Trophoblast cell (in vitro differentiated cells and primary cell): Measurements from ENCODE around the gene SIK1.
"Not testable (repeated sequence)": the region's sequence is repeated elsewhere in the genome, so short reads cannot be mapped to it uniquely, and the experiment has no call there.

Experiments used
- DNase-seq, 2 donors: peaks; one replicate each; pipeline ENCODE4 v3.0.0-alpha.2; 2016
- H2AFZ ChIP-seq: 2 replicates; pipeline ENCODE4 v1.6.1; 2013; ENCODE audit warnings: low read length, moderate library complexity, mild to moderate bottlenecking; ENCODE audit not compliant: insufficient read depth, poor library complexity
- H2AK5ac ChIP-seq: 2 replicates; pipeline ENCODE4 v1.6.1; 2013; ENCODE audit warnings: mild to moderate bottlenecking, low read length
- H2BK120ac ChIP-seq: 2 replicates; pipeline ENCODE4 v1.6.1; 2013; ENCODE audit warnings: low read length, mild to moderate bottlenecking, moderate library complexity; ENCODE audit not compliant: insufficient read depth, poor library complexity
- H2BK12ac ChIP-seq: 2 replicates; pipeline ENCODE4 v1.6.1; 2013; ENCODE audit warnings: mild to moderate bottlenecking, low read length, moderate library complexity
- H2BK5ac ChIP-seq: 2 replicates; pipeline ENCODE4 v1.6.1; 2013; ENCODE audit warnings: low read length, low read depth, moderate library complexity, mild to moderate bottlenecking; ENCODE audit not compliant: poor library complexity
- H3K14ac ChIP-seq: 2 replicates; pipeline ENCODE4 v1.6.1; 2013; ENCODE audit warnings: mild to moderate bottlenecking, low read length
- H3K18ac ChIP-seq: 2 replicates; pipeline ENCODE4 v1.6.1; 2013; ENCODE audit warnings: mild to moderate bottlenecking, low read length
- H3K23ac ChIP-seq: 2 replicates; pipeline ENCODE4 v1.6.1; 2013; ENCODE audit warnings: low read length
- H3K27ac ChIP-seq: 2 replicates; pipeline ENCODE4 v1.5.1; 2013; ENCODE audit warnings: low read depth, mild to moderate bottlenecking, inconsistent platforms, low read length, moderate library complexity
- H3K27me3 ChIP-seq: 2 replicates; pipeline ENCODE4 v1.6.1; 2013; ENCODE audit warnings: inconsistent platforms, mild to moderate bottlenecking, low read length, moderate library complexity; ENCODE audit not compliant: insufficient read depth
- H3K36me3 ChIP-seq, 2 experiments: 1 replicate in 1 of 2; 2 replicates in 1 of 2; pipeline ENCODE4 v1.6.1; 2013; ENCODE audit warnings: low read length in 2 of 2, mild to moderate bottlenecking in 2 of 2, moderate library complexity in 1 of 2; ENCODE audit not compliant: insufficient read depth in 2 of 2, control insufficient read depth in 1 of 2
- H3K4ac ChIP-seq: 2 replicates; pipeline ENCODE4 v1.6.1; 2013; ENCODE audit warnings: low read depth, mild to moderate bottlenecking, low read length, moderate library complexity
- H3K4me1 ChIP-seq, 2 experiments: 1 replicate in 1 of 2; 2 replicates in 1 of 2; pipeline ENCODE4 v1.6.1; 2013; ENCODE audit warnings: low read length in 2 of 2, mild to moderate bottlenecking in 2 of 2, moderate library complexity in 1 of 2; ENCODE audit not compliant: insufficient read depth in 2 of 2, control insufficient read depth in 1 of 2
- H3K4me2 ChIP-seq: 2 replicates; pipeline ENCODE4 v1.6.1; 2013; ENCODE audit warnings: inconsistent platforms, mild to moderate bottlenecking, low read length, moderate library complexity
- H3K4me3 ChIP-seq: 2 replicates; pipeline ENCODE4 v1.5.1; 2013; ENCODE audit warnings: mild to moderate bottlenecking, low read depth, low read length, inconsistent platforms
- H3K79me1 ChIP-seq: one replicate; pipeline ENCODE4 v1.6.1; 2013; ENCODE audit warnings: low read length
- H3K79me2 ChIP-seq: 2 replicates; pipeline ENCODE4 v1.6.1; 2013; ENCODE audit warnings: low read length, mild to moderate bottlenecking; ENCODE audit not compliant: control insufficient read depth, insufficient read depth, poor library complexity
- H3K9ac ChIP-seq: 2 replicates; pipeline ENCODE4 v1.6.1; 2013; ENCODE audit warnings: mild to moderate bottlenecking, low read length
- H3K9me3 ChIP-seq: 2 replicates; pipeline ENCODE4 v1.6.1; 2013; ENCODE audit warnings: low read depth, mild to moderate bottlenecking, control low read depth, inconsistent platforms, low read length; ENCODE audit not compliant: insufficient read depth
- H4K12ac ChIP-seq: 2 replicates; pipeline ENCODE4 v1.6.1; 2013; ENCODE audit warnings: low read depth, mild to moderate bottlenecking, low read length, moderate library complexity
- H4K8ac ChIP-seq: 2 replicates; pipeline ENCODE4 v1.6.1; 2013; ENCODE audit warnings: low read depth, mild to moderate bottlenecking, low read length, moderate library complexity
- H4K91ac ChIP-seq: one replicate; pipeline ENCODE4 v1.6.1; 2013; ENCODE audit warnings: low read depth, mild to moderate bottlenecking, low read length, moderate library complexity
- WGBS: extraction: QIAGEN DNeasy Blood & Tissue Kit; methylation state at CpG from one replicate; pipeline ENCODE4 v1.1.7; 2013; ENCODE audit warnings: missing lambda C conversion rate; ENCODE audit not compliant: insufficient read length, insufficient coverage; ENCODE audit errors: extremely low coverage; 5-methylcytosine and 5-hydroxymethylcytosine counted together

SIK1 gene

DNA sequence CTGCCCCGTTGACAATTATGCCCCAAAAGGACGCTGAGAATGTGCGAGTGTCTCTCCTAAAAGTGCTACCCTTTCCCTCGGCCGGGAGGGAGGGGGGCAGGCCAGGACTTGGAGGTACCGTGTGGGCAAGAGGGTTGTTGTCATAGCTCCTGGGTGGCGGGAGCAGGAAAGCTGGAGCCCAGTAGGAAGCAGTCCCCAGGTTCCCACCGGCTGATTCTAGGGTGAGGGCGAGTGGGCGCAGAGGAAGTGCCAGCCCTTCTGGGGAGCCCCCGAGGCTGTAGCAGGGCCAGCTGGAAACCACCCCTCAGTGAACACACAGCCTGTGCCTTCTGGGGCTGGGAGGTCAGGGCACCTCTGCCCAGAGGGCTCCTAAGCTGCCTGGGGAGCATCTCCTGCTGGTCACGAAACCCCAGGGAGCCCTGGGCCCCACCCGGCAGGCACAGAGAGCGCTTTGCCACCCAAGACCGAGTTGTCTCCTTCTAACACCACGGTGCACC lies 47.3 kb downstream of the SIK1 start:
- not testable (repeated sequence) for H2BK12ac ChIP-seq, H3K79me1 ChIP-seq, H3K79me2 ChIP-seq, H2BK5ac ChIP-seq, H2AFZ ChIP-seq, H3K9me3 ChIP-seq, H3K18ac ChIP-seq, H3K36me3 ChIP-seq, H3K14ac ChIP-seq, H3K4me2 ChIP-seq, H3K9ac ChIP-seq, DNase-seq, H2BK120ac ChIP-seq, H2AK5ac ChIP-seq, H4K91ac ChIP-seq, H3K4me3 ChIP-seq, H3K27me3 ChIP-seq, H3K27ac ChIP-seq, H3K23ac ChIP-seq, H4K8ac ChIP-seq, H3K4me1 ChIP-seq, H3K4ac ChIP-seq, H4K12ac ChIP-seq
- no CpG with 5 or more reads among the region's 16 CpGs for WGBS

DNA sequence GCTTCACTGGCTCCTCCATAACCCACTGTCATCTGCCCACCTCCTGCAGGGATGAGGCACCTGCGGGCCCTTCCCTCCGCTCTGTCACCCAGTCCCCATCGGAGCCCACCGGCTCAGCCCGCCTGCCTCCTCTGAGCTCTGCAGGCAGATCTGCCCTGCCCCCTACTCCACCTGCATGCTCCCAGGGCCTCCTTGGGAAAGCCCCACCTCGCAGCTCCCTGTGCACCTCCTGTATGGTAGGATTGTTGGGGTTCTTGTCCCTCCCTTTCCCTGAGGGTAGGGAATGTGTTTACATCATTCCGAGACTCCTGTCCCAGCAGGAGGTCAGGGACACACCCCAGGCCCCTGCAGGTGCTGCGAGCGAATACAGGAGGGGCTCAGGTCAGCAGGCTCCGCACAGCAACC lies 50.5 kb downstream of the SIK1 start:
- H3K79me2 ChIP-seq: no peaks in the 10 kb centered on the region
- peaks cover 4% of the 10 kb centered on the region for H3K9me3 ChIP-seq
- no peak overlapping the region for H3K27ac ChIP-seq
- H3K79me1 ChIP-seq: no peaks in the 10 kb centered on the region
- no peak for DNase-seq
- no peak overlapping the region for H3K18ac ChIP-seq
- H3K27me3 ChIP-seq: no peaks in the 10 kb centered on the region
- H2AK5ac ChIP-seq: no peak overlapping the region
- H3K14ac ChIP-seq: no peak overlapping the region
- no peak overlapping the region for H3K4ac ChIP-seq
- no peak overlapping the region for H4K91ac ChIP-seq
- no peak overlapping the region for H3K23ac ChIP-seq
- H4K8ac ChIP-seq: no peak overlapping the region
- H3K9ac ChIP-seq: no peak overlapping the region
- H2AFZ ChIP-seq: no peak overlapping the region
- H2BK5ac ChIP-seq: no peak overlapping the region
- H3K4me1 ChIP-seq: peaks cover 0 to 3% of the 10 kb centered on the region in 2 experiments
- WGBS: no CpG with 5 or more reads among the region's 10 CpGs
- no peak overlapping the region for H2BK120ac ChIP-seq
- no peaks in the 10 kb centered on the region for H3K36me3 ChIP-seq
- H3K4me3 ChIP-seq: no peak overlapping the region
- H4K12ac ChIP-seq: no peak overlapping the region
- no peak overlapping the region for H2BK12ac ChIP-seq
- no peak overlapping the region for H3K4me2 ChIP-seq

DNA sequence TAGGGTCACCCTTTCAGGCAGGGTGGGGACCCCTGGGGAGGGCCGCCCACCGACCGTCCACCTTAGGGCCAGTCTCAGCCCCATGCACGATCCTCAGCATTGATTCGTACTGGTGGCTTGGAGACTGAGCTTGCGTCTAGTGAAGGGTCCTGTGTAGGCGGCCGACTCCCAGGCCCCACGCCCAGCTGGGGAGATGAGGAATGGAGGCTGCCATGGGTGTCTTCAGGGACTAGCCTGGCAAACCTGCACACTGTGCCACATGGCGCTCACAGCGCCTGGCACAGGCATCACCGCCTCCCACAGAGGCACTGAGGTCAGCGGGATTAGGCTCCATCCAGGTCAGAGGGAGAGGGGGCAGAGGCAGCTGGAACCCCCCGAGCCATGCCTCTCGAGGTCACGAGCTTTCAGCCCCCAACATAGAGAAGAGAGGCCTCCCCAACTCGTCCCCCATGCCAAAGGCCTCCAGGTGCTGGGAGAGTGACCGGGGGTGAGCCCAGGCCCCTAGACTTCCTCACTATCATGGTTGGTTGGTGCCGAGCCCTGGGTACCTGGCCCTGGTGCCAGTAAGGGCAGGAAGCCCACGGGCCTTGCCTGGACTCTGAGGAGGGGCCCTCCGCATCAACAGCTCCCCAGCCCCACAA lies 51.0 kb downstream of the SIK1 start:
- H3K18ac ChIP-seq: no peak overlapping the region
- H4K12ac ChIP-seq: no peak overlapping the region
- H3K9ac ChIP-seq: no peak overlapping the region
- peaks cover 0 to 3% of the 10 kb centered on the region in 2 experiments for H3K4me1 ChIP-seq
- H3K4me2 ChIP-seq: no peak overlapping the region
- no peak overlapping the region for H2BK12ac ChIP-seq
- peaks cover 4% of the 10 kb centered on the region for H3K9me3 ChIP-seq
- WGBS: no CpG with 5 or more reads among the region's 21 CpGs
- H3K79me1 ChIP-seq: no peaks in the 10 kb centered on the region
- no peak overlapping the region for H2AK5ac ChIP-seq
- no peak overlapping the region for H4K8ac ChIP-seq
- H3K79me2 ChIP-seq: no peaks in the 10 kb centered on the region
- H3K36me3 ChIP-seq: no peaks in the 10 kb centered on the region
- no peak overlapping the region for H2BK5ac ChIP-seq
- H3K4ac ChIP-seq: no peak overlapping the region
- no peak overlapping the region for H2AFZ ChIP-seq
- H3K27me3 ChIP-seq: no peaks in the 10 kb centered on the region
- no peak overlapping the region for H3K27ac ChIP-seq
- no peak overlapping the region for H3K4me3 ChIP-seq
- no peak overlapping the region for H4K91ac ChIP-seq
- H2BK120ac ChIP-seq: no peak overlapping the region
- H3K14ac ChIP-seq: no peak overlapping the region
- H3K23ac ChIP-seq: no peak overlapping the region
- no peak for DNase-seq

DNA sequence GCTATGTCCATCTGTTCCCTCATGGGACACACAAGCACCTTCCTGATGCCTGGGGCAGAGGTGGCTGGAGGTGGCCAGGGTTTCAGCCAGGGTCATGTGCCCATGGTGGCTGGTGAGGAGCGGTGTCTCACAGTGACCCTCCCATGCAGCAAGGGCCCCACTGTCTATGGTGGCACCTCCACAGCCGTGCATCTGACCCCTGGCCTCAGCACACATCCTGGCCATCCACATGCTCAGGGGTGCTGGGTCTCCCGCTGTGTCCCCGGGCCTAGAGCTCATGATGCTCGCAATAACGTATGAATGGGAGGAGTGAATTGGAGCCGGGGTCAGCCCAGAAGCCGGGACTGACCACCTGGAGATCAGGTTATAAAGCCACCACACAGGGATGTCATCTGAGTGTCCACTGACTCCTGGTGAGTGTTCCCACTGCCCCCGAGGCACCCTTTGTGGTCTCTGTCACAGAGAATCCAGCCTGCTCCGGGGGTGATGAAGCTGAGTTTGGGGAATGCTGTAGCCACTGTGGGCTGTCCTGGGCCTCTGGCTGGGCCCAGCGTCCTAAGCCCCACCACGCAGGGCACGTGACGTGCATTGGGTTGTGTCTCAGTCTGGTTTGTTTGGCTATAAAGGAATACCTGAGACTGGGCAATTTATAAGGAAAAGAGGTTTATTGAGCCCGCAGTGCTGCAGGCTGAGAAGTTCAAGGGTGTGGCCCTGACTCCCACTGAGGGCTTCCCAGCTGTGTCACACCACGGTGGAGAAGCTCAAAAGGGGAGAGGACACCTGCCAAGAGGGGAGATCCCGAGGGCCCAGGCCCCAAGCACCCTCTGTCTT lies 51.7 kb downstream of the SIK1 start:
- no peaks in the 10 kb centered on the region for H3K79me2 ChIP-seq
- no peak overlapping the region for H3K27ac ChIP-seq
- H4K8ac ChIP-seq: no peak overlapping the region
- H4K91ac ChIP-seq: no peak overlapping the region
- H3K4me3 ChIP-seq: no peak overlapping the region
- H3K18ac ChIP-seq: no peak overlapping the region
- no peak overlapping the region for H2AFZ ChIP-seq
- H3K4ac ChIP-seq: no peak overlapping the region
- no peaks in the 10 kb centered on the region for H3K36me3 ChIP-seq
- no CpG with 5 or more reads among the region's 17 CpGs for WGBS
- H3K4me2 ChIP-seq: no peak overlapping the region
- no peak overlapping the region for H4K12ac ChIP-seq
- H3K14ac ChIP-seq: no peak overlapping the region
- no peak overlapping the region for H2BK5ac ChIP-seq
- H3K79me1 ChIP-seq: no peaks in the 10 kb centered on the region
- no peak overlapping the region for H2AK5ac ChIP-seq
- no peak overlapping the region for H3K23ac ChIP-seq
- no peaks in the 10 kb centered on the region for H3K27me3 ChIP-seq
- peaks cover 4% of the 10 kb centered on the region for H3K9me3 ChIP-seq
- no peak overlapping the region for H2BK12ac ChIP-seq
- peaks cover 0 to 3% of the 10 kb centered on the region in 2 experiments for H3K4me1 ChIP-seq
- H2BK120ac ChIP-seq: no peak overlapping the region
- no peak overlapping the region for H3K9ac ChIP-seq
- DNase-seq: no peak
